GM12892 (cell line): ENCODE measurements around the gene OTUD1.

Source experiments
- POLR2A ChIP-seq: IDR thresholded peaks from 2 replicates; pipeline ENCODE4 v1.6.1; 2011; ENCODE audit warnings: low read depth, low read length, control low read depth
- TAF1 ChIP-seq: IDR thresholded peaks from 2 replicates; pipeline ENCODE4 v1.6.1; 2011; ENCODE audit warnings: low read depth, mild to moderate bottlenecking, control low read depth, low read length, borderline replicate concordance

DNA sequence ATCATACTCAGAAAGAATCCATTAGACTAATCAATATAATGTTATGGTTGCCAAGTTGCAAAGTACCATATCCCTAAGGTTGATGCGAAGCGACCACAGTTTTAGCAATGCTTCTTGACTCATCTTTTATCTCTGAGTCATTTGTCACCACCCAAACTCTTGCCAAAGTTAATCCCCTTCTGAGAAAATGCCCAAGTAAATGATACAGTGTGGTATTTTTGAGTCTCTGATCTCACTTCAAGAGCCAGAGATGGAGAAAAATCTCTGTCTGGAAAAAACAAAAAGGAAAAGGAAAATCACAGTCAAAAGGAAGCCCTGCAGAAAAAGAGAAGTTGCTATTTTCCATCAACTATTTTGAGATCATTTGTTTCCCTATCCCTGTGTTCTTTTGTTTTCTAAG lies 26.7 kb upstream of the OTUD1 start:
- TF ChIP-seq POLR2A = no peak
- TF ChIP-seq TAF1 = no peak
